K562 (cell line): ENCODE results near the gene CSTB. TPM values are rescaled to one million over a fixed set of nuclear protein-coding genes. Genes with fewer than 3 reads are reported as not detected.

Experiments used
- E2F6 ChIP-seq, 2 experiments: IDR thresholded peaks; 2 replicates each; pipeline ENCODE4 v1.6.1; 2011; ENCODE audit warnings: borderline replicate concordance in 1 of 2, control low read depth in 1 of 2, low read depth in 1 of 2, low read length in 1 of 2, mild to moderate bottlenecking in 1 of 2, mixed read lengths in 1 of 2, moderate library complexity in 1 of 2; ENCODE audit not compliant: insufficient read depth in 1 of 2, insufficient read length in 1 of 2, poor library complexity in 1 of 2, severe bottlenecking in 1 of 2; ENCODE audit errors: extremely low read depth in 1 of 2
- GATAD2B ChIP-seq: fragments of 450-650 bp; IDR thresholded peaks from 2 replicates; pipeline ENCODE4 v1.6.1; 2017; ENCODE audit warnings: mild to moderate bottlenecking, borderline replicate concordance
- GMEB1 ChIP-seq: fragments of 250-450 bp; sonication (Bioruptor Pico); IDR thresholded peaks from 2 replicates; pipeline ENCODE4 v1.4.0; 2020; ENCODE audit warnings: mild to moderate bottlenecking
- ILF3 ChIP-seq: fragments of 450-650 bp; IDR thresholded peaks from 2 replicates; pipeline ENCODE4 v1.6.1; 2018; ENCODE audit warnings: antibody characterized with exemption, mild to moderate bottlenecking, moderate library complexity, borderline replicate concordance
- NFYB ChIP-seq: IDR thresholded peaks from 2 replicates; pipeline ENCODE4 v1.6.1; 2011; ENCODE audit warnings: mild to moderate bottlenecking, moderate library complexity; ENCODE audit not compliant: insufficient read length; ENCODE audit errors: extremely low read depth
- SNRNP70 ChIP-seq: fragments of 200-400 bp; formaldehyde crosslinking; optimal IDR thresholded peaks from 2 replicates; pipeline ENCODE3; 2017; ENCODE audit warnings: low read depth, low read length
- TCF7 ChIP-seq: sonication (generic); IDR thresholded peaks from 2 replicates; pipeline ENCODE4 v1.6.1; 2016; ENCODE audit warnings: antibody characterized with exemption, borderline replicate concordance
- TEAD4 ChIP-seq, 2 experiments: sonication (generic) in 1 of 2; formaldehyde crosslinking in 1 of 2; IDR thresholded peaks; 2 replicates each; pipeline versions ENCODE4 v1.6.1 to v1.8.0; 2012 to 2022; ENCODE audit warnings: borderline replicate concordance in 1 of 2, inconsistent platforms in 1 of 2, low read length in 1 of 2, mild to moderate bottlenecking in 1 of 2, missing genetic modification reagents in 1 of 2
- TFE3 ChIP-seq: fragments of 450-650 bp; formaldehyde crosslinking; IDR thresholded peaks from 2 replicates; pipeline ENCODE4 v1.4.0; 2020; ENCODE audit warnings: mild to moderate bottlenecking, mixed read lengths
- UBTF ChIP-seq, 2 experiments: IDR thresholded peaks; 2 replicates each; pipeline ENCODE4 v1.6.1; 2012; ENCODE audit warnings: improper control_type of control experiment in 2 of 2, low read depth in 2 of 2, low read length in 2 of 2, borderline replicate concordance in 1 of 2
- ZBTB12 ChIP-seq: fragments of 250-450 bp; sonication (Bioruptor Pico); IDR thresholded peaks from 2 replicates; pipeline ENCODE4 v1.4.0; 2020
- ZBTB5 ChIP-seq: fragments of 450-650 bp; IDR thresholded peaks from 2 replicates; pipeline ENCODE4 v1.6.1; 2017; ENCODE audit warnings: antibody characterized with exemption
- ZNF197 ChIP-seq: fragments of 200-800 bp; sonication (Bioruptor generic); IDR thresholded peaks from 2 replicates; pipeline ENCODE4 v1.6.1; 2016; ENCODE audit warnings: low read depth, missing genetic modification characterization, missing compliant biosample characterization
- ZNF445 ChIP-seq: fragments of 250-450 bp; sonication (Bioruptor Pico); IDR thresholded peaks from 2 replicates; pipeline ENCODE4 v1.4.0; 2020; ENCODE audit warnings: low read depth, mild to moderate bottlenecking, moderate library complexity
- ZSCAN32 ChIP-seq: fragments of 450-650 bp; formaldehyde crosslinking; IDR thresholded peaks from 2 replicates; pipeline ENCODE4 v1.4.0; 2020; ENCODE audit warnings: mild to moderate bottlenecking, moderate library complexity
- polyA plus RNA-seq, 8 experiments: library from polyadenylated mRNA; depleted of rRNA in 4 of 8; stranded (reverse) in 5 of 8; unstranded in 3 of 8; fragments of >200 nt; fragmentation: Nextera tagmentation in 2 of 8; fragmentation: Illumina TruSeq in 1 of 8; extraction: Ambion mirVana in 2 of 8; extraction: Trizol in 1 of 8; gene quantifications; 2 replicates each; pipeline versions ENCODE4 v1.2.1 to v1.2.3, GENCODE V29; 2011 to 2014; ENCODE audit warnings: inconsistent platforms in 1 of 8, missing spikeins in 1 of 8
- total RNA-seq, 7 experiments: library from RNA; depleted of rRNA in 6 of 7; stranded (reverse); fragments of >200 nt in 6 of 7; fragmentation: Illumina TruSeq in 2 of 7; extraction: Trizol in 2 of 7; gene quantifications; 2 replicates each; pipeline versions ENCODE4 v1.2.1 to v1.2.3, GENCODE V29; 2011 to 2021; ENCODE audit warnings: low replicate concordance in 1 of 7

The CSTB gene
- total and polyA plus RNA-seq, 9 of the 15 experiments (the other 6 are each of a cell fraction or from before 2014, with no cell fraction given): 12.4 to 65.0 (median 31.7) TPM

- TF ChIP-seq NFYB: no peak
- TF ChIP-seq TEAD4 (IDR thresholded peaks at IDR 0.05; ENCODE audit: low read length): no peak
- no peak for TF ChIP-seq TEAD4 (CRISPR knock-in tag; IDR thresholded peaks at IDR 0.05; ENCODE audit: borderline replicate concordance)
- TF ChIP-seq GMEB1 (CRISPR knock-in tag): no peak
- TF ChIP-seq SNRNP70: no peak
- 0 out of 2 replicates have a peak, but pooled peaks have one; percentile 18 for TF ChIP-seq GATAD2B
- TF ChIP-seq ILF3: no peak
- TF ChIP-seq UBTF (IDR thresholded peaks at IDR 0.05; ENCODE audit: borderline replicate concordance in 1 of 2, low read depth in 2 of 2, low read length in 2 of 2): 0 out of 4 replicates have a peak, but pooled peaks of 1 of the 2 experiments have one; percentile 37
- no peak for TF ChIP-seq ZSCAN32
- TF ChIP-seq ZBTB5: no peak
- TF ChIP-seq ZNF445 (CRISPR knock-in tag): no peak
- TF ChIP-seq TCF7: peak; percentile 43; the same call in 1 of the 2 replicates
- peak in 1 of 2 experiments; percentile 35 for TF ChIP-seq E2F6 (IDR thresholded peaks at IDR 0.05; ENCODE audit: borderline replicate concordance in 1 of 2, extremely low read depth in 1 of 2, insufficient read depth in 1 of 2, insufficient read length in 1 of 2, low read depth in 1 of 2, low read length in 1 of 2, poor library complexity in 1 of 2, severe bottlenecking in 1 of 2)
- no peak for TF ChIP-seq ZBTB12 (CRISPR knock-in tag)
- no peak for TF ChIP-seq ZNF197 (CRISPR knock-in tag)
- no peak for TF ChIP-seq TFE3 (CRISPR knock-in tag)
Measured at GRCh38 chr21:43810505-43811261, 34.6 kb upstream of the CSTB start (continued).
